K562 (cell line): ENCODE measurements around the gene TOMT. TPM values are rescaled to one million over a fixed set of nuclear protein-coding genes. Genes with fewer than 3 reads are reported as not detected.

Source experiments
- ATAC-seq: fragments of 200-7000 bp; cut with Tn5 transposase; 3 replicates; pipeline ENCODE4 v1.9.1; 2020; ENCODE audit warnings: moderate library complexity
- Bru-seq: library from RNA; stranded (reverse); fragments of 400-500 nt; gene quantifications from one replicate; lab custom pipeline; 2021; lab: Mats Ljungman, UMichigan
- BruChase-seq, 2 experiments: library from RNA; stranded (reverse); fragments of 400-500 nt; gene quantifications; one replicate each; lab custom pipeline; 2021; lab: Mats Ljungman, UMichigan
- BruUV-seq: library from RNA; stranded (reverse); fragments of 400-500 nt; replicated peaks from 2 replicates; lab custom pipeline; 2021; lab: Mats Ljungman, UMichigan
- CTCF ChIA-PET: fragments of 300-600 bp; formaldehyde crosslinking; extraction: SDS; loops from one replicate; lab custom pipeline; 2021; ENCODE audit warnings: low intra/inter-chr PET ratio; lab: Yijun Ruan, JAX
- POLR2A ChIA-PET: fragments of 300-600, 350-650 bp; sonication (Branson Sonifier 250); formaldehyde crosslinking; extraction: SDS; loops from one replicate; lab custom pipeline; 2021; ENCODE audit warnings: antibody characterized with exemption, inconsistent platforms; lab: Yijun Ruan, JAX
- DNase-seq, 4 experiments: peaks; one replicate each; pipeline versions ENCODE4 v3.0.0 to v3.0.0-alpha.2; 2011 to 2018; ENCODE audit warnings: low spot score in 3 of 4, mixed read lengths in 3 of 4; ENCODE audit errors: extremely low read depth in 1 of 4
- FAIRE-seq: peaks from 2 replicates; lab custom pipeline; 2011; peaks lifted over from hg19 to GRCh38; lab: Jason Lieb, UNC
- H2AFZ ChIP-seq: 2 replicates; pipeline ENCODE4 v1.6.0; 2011; ENCODE audit warnings: low read depth, low read length, control low read depth, inconsistent platforms
- H3K27ac ChIP-seq: fragments of 200-600 bp; 3 replicates; pipeline ENCODE4 v1.8.0; 2011; ENCODE audit warnings: low read depth, mild to moderate bottlenecking, control low read depth, inconsistent platforms, low read length, moderate library complexity, mixed read lengths; ENCODE audit errors: extremely low read depth
- H3K27me3 ChIP-seq, 2 experiments: fragments of 300-600 bp in 1 of 2; 2 replicates in 1 of 2; 3 replicates in 1 of 2; pipeline versions ENCODE4 v1.6.0 to v1.8.0; 2011; ENCODE audit warnings: inconsistent platforms in 2 of 2, low read length in 2 of 2, mild to moderate bottlenecking in 1 of 2, mixed read lengths in 1 of 2, moderate library complexity in 1 of 2; ENCODE audit not compliant: control insufficient read depth in 2 of 2, insufficient read depth in 2 of 2
- H3K36me3 ChIP-seq: fragments of 300-600 bp; 3 replicates; pipeline ENCODE4 v1.8.0; 2011; ENCODE audit warnings: mild to moderate bottlenecking, low read length, inconsistent platforms; ENCODE audit not compliant: control insufficient read depth, insufficient read depth
- H3K4me1 ChIP-seq, 2 experiments: fragments of 200-600 bp in 1 of 2; replicated peaks in 1 of 2; 2 replicates in 1 of 2; 3 replicates in 1 of 2; pipeline versions ENCODE4 v1.5.1 to v1.8.0; 2011; ENCODE audit warnings: inconsistent platforms in 2 of 2, low read length in 2 of 2, mild to moderate bottlenecking in 1 of 2, mixed read lengths in 1 of 2, moderate library complexity in 1 of 2; ENCODE audit not compliant: control insufficient read depth in 2 of 2, insufficient read depth in 2 of 2
- H3K4me2 ChIP-seq: 2 replicates; pipeline ENCODE4 v1.6.1; 2011; ENCODE audit warnings: low read length, control low read depth, inconsistent platforms, mixed read lengths; ENCODE audit not compliant: insufficient read depth
- H3K4me3 ChIP-seq: fragments of 200-600 bp; sonication (generic), shearing (Covaris generic); 2 replicates; pipeline ENCODE4 v1.5.1; 2016; ENCODE audit warnings: control low read depth, inconsistent platforms
- H3K79me2 ChIP-seq: fragments of 200-600 bp; 3 replicates; pipeline ENCODE4 v1.8.0; 2011; ENCODE audit warnings: low read length, inconsistent platforms; ENCODE audit not compliant: control insufficient read depth, insufficient read depth
- H3K9ac ChIP-seq, 2 experiments: 2 replicates each; pipeline versions ENCODE4 v1.6.0 to v1.6.1; 2011; ENCODE audit warnings: low read depth in 2 of 2, low read length in 2 of 2, control low read depth in 1 of 2, inconsistent platforms in 1 of 2, mild to moderate bottlenecking in 1 of 2, mixed read lengths in 1 of 2; ENCODE audit not compliant: insufficient read depth in 1 of 2
- H3K9me1 ChIP-seq: one replicate; pipeline ENCODE4 v1.6.0; 2011; ENCODE audit warnings: inconsistent platforms, mild to moderate bottlenecking, low read length, moderate library complexity; ENCODE audit not compliant: control insufficient read depth, insufficient read depth
- H3K9me3 ChIP-seq: replicated peaks from 2 replicates; pipeline ENCODE4 v1.5.1; 2011; ENCODE audit warnings: low read depth, low read length, inconsistent platforms; ENCODE audit not compliant: control insufficient read depth, insufficient read depth
- H4K20me1 ChIP-seq: replicated peaks from 2 replicates; pipeline ENCODE4 v1.6.1; 2011; ENCODE audit warnings: low read length, inconsistent platforms, mixed read lengths; ENCODE audit not compliant: control insufficient read depth, insufficient read depth
- CEBPB ChIP-seq: fragments of 450-650 bp; IDR thresholded peaks from 2 replicates; pipeline ENCODE4 v1.6.1; 2016; ENCODE audit warnings: missing genetic modification characterization, missing compliant biosample characterization
- FOXA3 ChIP-seq, 2 experiments: fragments of 450-650 bp in 1 of 2; sonication (generic) in 1 of 2; formaldehyde crosslinking; IDR thresholded peaks in 1 of 2; conservative IDR thresholded peaks in 1 of 2; 2 replicates each; pipeline versions ENCODE4 v1.4.0 to v1.8.0; 2020 to 2022; ENCODE audit warnings: mild to moderate bottlenecking in 2 of 2, missing genetic modification reagents in 1 of 2
- PCBP2 ChIP-seq: fragments of 200-400 bp; formaldehyde crosslinking; IDR thresholded peaks from 2 replicates; pipeline ENCODE4 v1.6.1; 2018; ENCODE audit warnings: low read length, low read depth, mild to moderate bottlenecking, moderate library complexity; ENCODE audit not compliant: poor library complexity, severe bottlenecking
- POLR2AphosphoS5 ChIP-seq: IDR thresholded peaks from 2 replicates; pipeline ENCODE4 v1.6.1; 2011; ENCODE audit warnings: mild to moderate bottlenecking, low read depth, low read length, moderate library complexity; ENCODE audit not compliant: control insufficient read depth, insufficient read depth
- RBM14 ChIP-seq: fragments of 200-400 bp; formaldehyde crosslinking; IDR thresholded peaks from 2 replicates; pipeline ENCODE4 v1.6.1; 2018; ENCODE audit warnings: low read depth, mild to moderate bottlenecking, low read length, moderate library complexity, borderline replicate concordance; ENCODE audit not compliant: insufficient read depth
- RHOXF2B ChIP-seq: fragments of 250-450 bp; sonication (Bioruptor Pico); conservative IDR thresholded peaks from 2 replicates; pipeline ENCODE4 v1.5.1; 2021
- SMARCA5 ChIP-seq: fragments of 450-650 bp; IDR thresholded peaks from 2 replicates; pipeline ENCODE4 v1.6.1; 2016
- WHSC1 ChIP-seq: IDR thresholded peaks from one replicate; pipeline ENCODE4 v1.6.1; 2012; ENCODE audit warnings: low read length, control low read depth, inconsistent platforms
- ZBTB7A ChIP-seq: IDR thresholded peaks from 2 replicates; pipeline ENCODE4 v1.6.1; 2011; ENCODE audit warnings: low read depth, mild to moderate bottlenecking, low read length, moderate library complexity, borderline replicate concordance; ENCODE audit not compliant: control insufficient read depth
- WGBS: fragments of 100-300 bp; shearing (Covaris generic); methylation state at CpG from one replicate; pipeline ENCODE4 v1.1.6; 2016; ENCODE audit warnings: low coverage, mixed read lengths; ENCODE audit not compliant: insufficient coverage; ENCODE audit errors: missing lambda C conversion rate; 5-methylcytosine and 5-hydroxymethylcytosine counted together
- in situ Hi-C: fragments of 300-500 bp; cut with MboI; formaldehyde crosslinking; loops from 4 replicates; pipeline ENCODE4 v1.15.0; 2018; ENCODE audit warnings: inconsistent platforms, mixed read lengths
- intact Hi-C: fragments of 100-400 bp; cut with micrococcal nuclease; formaldehyde crosslinking; loops from 2 replicates; pipeline ENCODE4 v1.14.2; 2022
- long read RNA-seq, 3 experiments: library from polyadenylated mRNA in 2 of 3; library from RNA in 1 of 3; unstranded in 2 of 3; stranded (forward) in 1 of 3; transcript quantifications; one replicate each; pipeline ENCODE4 v2.0.0, GENCODE V29; 2019 to 2022
- polyA minus RNA-seq, 3 experiments: library from RNA; depleted of rRNA, polyadenylated mRNA; stranded (reverse); fragments of >200 nt; gene quantifications; 2 replicates each; pipeline ENCODE4 v1.2.3, GENCODE V29; 2011
- polyA plus RNA-seq, 8 experiments: library from polyadenylated mRNA; depleted of rRNA in 4 of 8; stranded (reverse) in 5 of 8; unstranded in 3 of 8; fragments of >200 nt; fragmentation: Nextera tagmentation in 2 of 8; fragmentation: Illumina TruSeq in 1 of 8; extraction: Ambion mirVana in 2 of 8; extraction: Trizol in 1 of 8; gene quantifications; 2 replicates each; pipeline versions ENCODE4 v1.2.1 to v1.2.3, GENCODE V29; 2011 to 2014; ENCODE audit warnings: inconsistent platforms in 1 of 8, missing spikeins in 1 of 8
- total RNA-seq, 7 experiments: library from RNA; depleted of rRNA in 6 of 7; stranded (reverse); fragments of >200 nt in 6 of 7; fragmentation: Illumina TruSeq in 2 of 7; extraction: Trizol in 2 of 7; gene quantifications; 2 replicates each; pipeline versions ENCODE4 v1.2.1 to v1.2.3, GENCODE V29; 2011 to 2021; ENCODE audit warnings: low replicate concordance in 1 of 7
- TF ChIP-seq, protein P1 (sequence below): sonication (generic); formaldehyde crosslinking; IDR thresholded peaks from 2 replicates; pipeline ENCODE4 v1.8.1; 2023; ENCODE audit warnings: mild to moderate bottlenecking, missing genetic modification reagents, moderate library complexity
- TF ChIP-seq, protein P2 (sequence below): fragments of 250-450 bp; sonication (Bioruptor Pico); IDR thresholded peaks from 2 replicates; pipeline ENCODE4 v1.4.0; 2020
- TF ChIP-seq, protein P3 (sequence below): fragments of 150-350 bp; conservative IDR thresholded peaks from 2 replicates; pipeline ENCODE4 v1.6.1; 2014; ENCODE audit warnings: low read length

The TOMT gene, protein sequence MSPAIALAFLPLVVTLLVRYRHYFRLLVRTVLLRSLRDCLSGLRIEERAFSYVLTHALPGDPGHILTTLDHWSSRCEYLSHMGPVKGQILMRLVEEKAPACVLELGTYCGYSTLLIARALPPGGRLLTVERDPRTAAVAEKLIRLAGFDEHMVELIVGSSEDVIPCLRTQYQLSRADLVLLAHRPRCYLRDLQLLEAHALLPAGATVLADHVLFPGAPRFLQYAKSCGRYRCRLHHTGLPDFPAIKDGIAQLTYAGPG
- not detected in 2 replicates for total RNA-seq (2011; cell fraction: chromatin; rRNA removed; ENCODE audit: low replicate concordance)
- total RNA-seq (2011; cell fraction: nucleolus; rRNA removed), result not detected in 2 replicates
- total RNA-seq (2011; cell fraction: nucleoplasm; rRNA removed), result not detected in 2 replicates
- not detected in 2 replicates for total RNA-seq (2014; rRNA removed)
- not detected in 2 replicates for total RNA-seq (2014; rRNA removed; fragmentation: Illumina TruSeq; extraction: Trizol)
- total RNA-seq (2015; rRNA removed; fragmentation: Illumina TruSeq; extraction: Trizol), result not detected in 2 replicates
- not detected in 2 replicates for total RNA-seq (2021)
- polyA plus RNA-seq (2011; rRNA removed), result not detected in 2 replicates
- not detected in 2 replicates for polyA plus RNA-seq (2011; cell fraction: cytosol; rRNA removed)
- not detected in 2 replicates for polyA plus RNA-seq (2011; cell fraction: nucleus; rRNA removed)
- not detected in 2 replicates for polyA plus RNA-seq (2012)
- polyA plus RNA-seq (2014; fragmentation: Illumina TruSeq; extraction: Trizol), result not detected in 2 replicates
- not detected for polyA plus RNA-seq (2014; fragmentation: Nextera tagmentation; extraction: Ambion mirVana)
- polyA plus RNA-seq (2014; rRNA removed), result not detected in 2 replicates
- not detected in 2 replicates for polyA minus RNA-seq (2011; rRNA and poly(A)+ RNA removed)
- polyA minus RNA-seq (2011; cell fraction: cytosol; rRNA and poly(A)+ RNA removed), result not detected in 2 replicates
- polyA minus RNA-seq (2011; cell fraction: nucleus; rRNA and poly(A)+ RNA removed), result not detected in 2 replicates
- not detected for Bru-seq, nascent RNA
- not detected for BruChase-seq, experiment 1, labeled RNA remaining after a 2-hour chase
- BruChase-seq, experiment 2, labeled RNA remaining after a 6-hour chase, result not detected
- long read RNA-seq, experiment 1, result 0 reads
- long read RNA-seq, experiment 2, result 0 reads
- long read RNA-seq, experiment 3, result 0 reads

DNA sequence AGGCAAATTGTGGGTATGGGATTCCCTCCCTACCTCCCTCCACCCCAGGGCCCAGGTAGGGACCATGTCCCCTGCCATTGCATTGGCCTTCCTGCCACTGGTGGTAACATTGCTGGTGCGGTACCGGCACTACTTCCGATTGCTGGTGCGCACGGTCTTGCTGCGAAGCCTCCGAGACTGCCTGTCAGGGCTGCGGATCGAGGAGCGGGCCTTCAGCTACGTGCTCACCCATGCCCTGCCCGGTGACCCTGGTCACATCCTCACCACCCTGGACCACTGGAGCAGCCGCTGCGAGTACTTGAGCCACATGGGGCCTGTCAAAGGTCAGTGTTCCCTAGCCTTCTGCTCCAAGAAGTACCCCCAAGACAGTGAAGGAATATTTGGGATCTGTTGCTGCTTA, at the start of gene TOMT:
TSS of gene TOMT (plus strand) at position 37 of the 400 bp plus-strand sequence. CDS start at position 65, 28 bp downstream.
- Histone ChIP-seq H3K27me3 (no peaks in the 10 kb centered on the region), H3K79me2 (peaks cover 26% of the 10 kb centered on the region), H3K9me3 (no peaks in the 10 kb centered on the region), H3K4me1 (peaks cover 6 to 24% of the 10 kb centered on the region in 2 experiments), H4K20me1 (no peaks in the 10 kb centered on the region), H3K27ac (no peak within 1 kb of the TSS), H3K4me2 (no peak within 1 kb of the TSS), H3K9me1 (no peaks in the 10 kb centered on the region), H3K4me3 (no peak within 1 kb of the TSS), H3K9ac (peak within 1 kb of the TSS in 1 of 2 experiments; percentile 62; a peak in 2 of 4 replicates), H3K36me3 (peaks cover 27% of the 10 kb centered on the region), H2AFZ (no peak within 1 kb of the TSS)
- intact Hi-C loops, result no loop called here
- DNase-seq (no peak), ATAC-seq (no peak), FAIRE-seq (no peak)
- ChIA-PET CTCF (no interaction called here), POLR2A (interaction anchor here (0.7 to 1.3 kb wide), 3 partner anchors 10 to 38 kb away, joined by 3 to 6 read pairs (median 4); no protein-coding TSS in a partner anchor)
- in situ Hi-C loops, result no loop called here
- no TSS peak for BruUV-seq
- WGBS, result 94% methylated on average over 14 of the region's 14 CpGs
- TF ChIP-seq SMARCA5, result no peak
- TF ChIP-seq ZBTB7A, result no peak
- no peak for TF ChIP-seq CEBPB (tag)
- TF ChIP-seq PCBP2, result no peak
- TF ChIP-seq WHSC1, result no peak
- TF ChIP-seq, protein P1, sequence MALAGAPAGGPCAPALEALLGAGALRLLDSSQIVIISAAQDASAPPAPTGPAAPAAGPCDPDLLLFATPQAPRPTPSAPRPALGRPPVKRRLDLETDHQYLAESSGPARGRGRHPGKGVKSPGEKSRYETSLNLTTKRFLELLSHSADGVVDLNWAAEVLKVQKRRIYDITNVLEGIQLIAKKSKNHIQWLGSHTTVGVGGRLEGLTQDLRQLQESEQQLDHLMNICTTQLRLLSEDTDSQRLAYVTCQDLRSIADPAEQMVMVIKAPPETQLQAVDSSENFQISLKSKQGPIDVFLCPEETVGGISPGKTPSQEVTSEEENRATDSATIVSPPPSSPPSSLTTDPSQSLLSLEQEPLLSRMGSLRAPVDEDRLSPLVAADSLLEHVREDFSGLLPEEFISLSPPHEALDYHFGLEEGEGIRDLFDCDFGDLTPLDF, result no peak
- TF ChIP-seq, protein P2, sequence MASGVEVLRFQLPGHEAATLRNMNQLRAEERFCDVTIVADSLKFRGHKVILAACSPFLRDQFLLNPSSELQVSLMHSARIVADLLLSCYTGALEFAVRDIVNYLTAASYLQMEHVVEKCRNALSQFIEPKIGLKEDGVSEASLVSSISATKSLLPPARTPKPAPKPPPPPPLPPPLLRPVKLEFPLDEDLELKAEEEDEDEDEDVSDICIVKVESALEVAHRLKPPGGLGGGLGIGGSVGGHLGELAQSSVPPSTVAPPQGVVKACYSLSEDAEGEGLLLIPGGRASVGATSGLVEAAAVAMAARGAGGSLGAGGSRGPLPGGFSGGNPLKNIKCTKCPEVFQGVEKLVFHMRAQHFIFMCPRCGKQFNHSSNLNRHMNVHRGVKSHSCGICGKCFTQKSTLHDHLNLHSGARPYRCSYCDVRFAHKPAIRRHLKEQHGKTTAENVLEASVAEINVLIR (CRISPR knock-in tag), result no peak
- no peak for TF ChIP-seq POLR2AphosphoS5
- TF ChIP-seq, protein P3, sequence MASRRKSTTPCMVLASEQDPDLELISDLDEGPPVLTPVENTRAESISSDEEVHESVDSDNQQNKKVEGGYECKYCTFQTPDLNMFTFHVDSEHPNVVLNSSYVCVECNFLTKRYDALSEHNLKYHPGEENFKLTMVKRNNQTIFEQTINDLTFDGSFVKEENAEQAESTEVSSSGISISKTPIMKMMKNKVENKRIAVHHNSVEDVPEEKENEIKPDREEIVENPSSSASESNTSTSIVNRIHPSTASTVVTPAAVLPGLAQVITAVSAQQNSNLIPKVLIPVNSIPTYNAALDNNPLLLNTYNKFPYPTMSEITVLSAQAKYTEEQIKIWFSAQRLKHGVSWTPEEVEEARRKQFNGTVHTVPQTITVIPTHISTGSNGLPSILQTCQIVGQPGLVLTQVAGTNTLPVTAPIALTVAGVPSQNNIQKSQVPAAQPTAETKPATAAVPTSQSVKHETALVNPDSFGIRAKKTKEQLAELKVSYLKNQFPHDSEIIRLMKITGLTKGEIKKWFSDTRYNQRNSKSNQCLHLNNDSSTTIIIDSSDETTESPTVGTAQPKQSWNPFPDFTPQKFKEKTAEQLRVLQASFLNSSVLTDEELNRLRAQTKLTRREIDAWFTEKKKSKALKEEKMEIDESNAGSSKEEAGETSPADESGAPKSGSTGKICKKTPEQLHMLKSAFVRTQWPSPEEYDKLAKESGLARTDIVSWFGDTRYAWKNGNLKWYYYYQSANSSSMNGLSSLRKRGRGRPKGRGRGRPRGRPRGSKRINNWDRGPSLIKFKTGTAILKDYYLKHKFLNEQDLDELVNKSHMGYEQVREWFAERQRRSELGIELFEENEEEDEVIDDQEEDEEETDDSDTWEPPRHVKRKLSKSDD, result no peak
- TF ChIP-seq FOXA3 (CRISPR knock-in tag; conservative IDR thresholded peaks at IDR 0.05 in 1 of 2, IDR thresholded peaks at IDR 0.05 in 1 of 2), result no peak
- TF ChIP-seq RHOXF2B (CRISPR knock-in tag), result no peak
- no peak for TF ChIP-seq RBM14
